Measurements from ENCODE around the gene SUN2.

DNA sequence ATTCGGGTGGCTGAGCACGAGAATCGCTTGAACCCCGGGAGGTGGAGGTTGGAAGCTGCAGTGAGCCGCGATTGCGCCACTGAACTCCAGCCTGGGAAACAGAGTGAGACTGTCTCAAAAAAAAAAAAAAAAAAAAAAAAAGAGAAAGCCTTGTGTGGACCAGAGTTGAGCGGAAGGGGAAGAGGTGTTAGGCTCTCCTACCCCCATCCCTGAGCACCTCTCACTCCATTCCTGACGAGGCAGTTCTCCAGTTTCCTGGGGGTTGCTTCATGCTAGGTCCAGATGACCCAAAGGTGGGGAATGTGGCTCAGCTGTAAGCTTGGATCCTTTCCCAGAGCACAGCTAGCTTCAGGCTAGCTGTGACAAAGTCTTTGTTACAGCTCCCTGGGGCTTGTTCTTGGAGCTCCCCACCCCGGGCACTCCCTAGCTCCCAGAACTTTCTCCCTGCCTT lies 46.9 kb upstream of the SUN2 start:
- TF ChIP-seq, protein P1, sequence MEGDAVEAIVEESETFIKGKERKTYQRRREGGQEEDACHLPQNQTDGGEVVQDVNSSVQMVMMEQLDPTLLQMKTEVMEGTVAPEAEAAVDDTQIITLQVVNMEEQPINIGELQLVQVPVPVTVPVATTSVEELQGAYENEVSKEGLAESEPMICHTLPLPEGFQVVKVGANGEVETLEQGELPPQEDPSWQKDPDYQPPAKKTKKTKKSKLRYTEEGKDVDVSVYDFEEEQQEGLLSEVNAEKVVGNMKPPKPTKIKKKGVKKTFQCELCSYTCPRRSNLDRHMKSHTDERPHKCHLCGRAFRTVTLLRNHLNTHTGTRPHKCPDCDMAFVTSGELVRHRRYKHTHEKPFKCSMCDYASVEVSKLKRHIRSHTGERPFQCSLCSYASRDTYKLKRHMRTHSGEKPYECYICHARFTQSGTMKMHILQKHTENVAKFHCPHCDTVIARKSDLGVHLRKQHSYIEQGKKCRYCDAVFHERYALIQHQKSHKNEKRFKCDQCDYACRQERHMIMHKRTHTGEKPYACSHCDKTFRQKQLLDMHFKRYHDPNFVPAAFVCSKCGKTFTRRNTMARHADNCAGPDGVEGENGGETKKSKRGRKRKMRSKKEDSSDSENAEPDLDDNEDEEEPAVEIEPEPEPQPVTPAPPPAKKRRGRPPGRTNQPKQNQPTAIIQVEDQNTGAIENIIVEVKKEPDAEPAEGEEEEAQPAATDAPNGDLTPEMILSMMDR (IDR thresholded peaks at IDR 0.05; ENCODE audit: low read depth, low read length), result no peak
- TF ChIP-seq EZH2phosphoT487 (IDR thresholded peaks at IDR 0.05; ENCODE audit: low read depth), result no peak
